ENCODE measurements around the gene RNF224.

RNF224 gene

DNA sequence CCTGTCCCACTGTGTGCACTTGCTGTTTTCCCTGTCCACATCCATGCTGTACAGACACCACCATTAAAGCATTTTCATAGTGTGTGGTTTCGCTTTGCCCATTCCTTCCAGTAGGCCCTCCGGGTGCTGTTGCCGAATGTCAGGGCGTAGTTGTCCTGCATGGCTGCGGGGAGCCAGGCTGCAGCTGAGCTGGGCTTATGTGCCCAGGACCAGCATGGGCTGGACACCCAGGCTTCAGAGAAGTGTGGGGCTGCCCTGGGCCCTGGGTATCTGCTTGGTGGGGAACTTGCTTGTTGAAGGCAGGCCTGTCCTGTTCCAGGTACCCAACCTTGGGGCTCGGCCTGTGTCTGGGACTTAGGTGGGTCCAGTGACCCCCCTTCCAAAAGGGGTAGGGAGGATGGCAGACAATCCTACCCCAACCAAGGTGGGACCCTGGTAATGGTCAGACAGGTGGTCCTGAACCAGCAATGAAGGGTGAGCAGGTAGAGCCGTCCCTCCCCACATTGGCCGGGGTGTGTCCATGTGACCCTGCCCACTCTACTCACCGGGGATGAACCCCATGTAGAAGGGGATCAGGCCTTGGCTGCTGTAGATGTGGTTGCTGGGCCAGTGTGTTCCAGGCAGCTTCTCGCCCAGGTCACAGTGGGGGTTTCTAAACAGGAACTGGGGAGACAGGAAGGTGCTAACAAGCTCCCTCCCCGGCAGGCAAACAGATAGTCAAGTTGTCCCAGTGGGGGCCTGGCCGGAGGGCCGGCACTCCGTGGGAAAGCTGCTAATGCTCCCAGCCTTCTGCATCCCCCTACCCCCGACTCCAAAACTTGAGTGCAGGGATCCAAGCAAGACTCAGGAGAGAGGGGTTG is 16.6 kb downstream of the RNF224 start:
- Histone ChIP-seq H3K4me3 (ENCODE audit: low read length in 2 of 2) (no peak overlapping the region), H3K4me1 (ENCODE audit: control insufficient read depth, insufficient read depth, low read length) (peaks cover 31% of the 10 kb centered on the region), H3K27me3 (ENCODE audit: control insufficient read depth in 1 of 2, insufficient read depth in 2 of 2, low read length in 2 of 2) (no peaks in the 10 kb centered on the region), H3K36me3 (ENCODE audit: control insufficient read depth in 2 of 2, insufficient read depth in 2 of 2, low read length in 2 of 2) (peaks cover 10 to 16% of the 10 kb centered on the region in 2 donors), H3K9ac (ENCODE audit: low read length in 2 of 2) (peak overlapping the region in 1 of 2 donors; percentile 21), H3K9me3 (ENCODE audit: control insufficient read depth in 2 of 2, low read length in 2 of 2) (no peaks in the 10 kb centered on the region), H3K27ac (ENCODE audit: low read length) (no peak overlapping the region)

DNA sequence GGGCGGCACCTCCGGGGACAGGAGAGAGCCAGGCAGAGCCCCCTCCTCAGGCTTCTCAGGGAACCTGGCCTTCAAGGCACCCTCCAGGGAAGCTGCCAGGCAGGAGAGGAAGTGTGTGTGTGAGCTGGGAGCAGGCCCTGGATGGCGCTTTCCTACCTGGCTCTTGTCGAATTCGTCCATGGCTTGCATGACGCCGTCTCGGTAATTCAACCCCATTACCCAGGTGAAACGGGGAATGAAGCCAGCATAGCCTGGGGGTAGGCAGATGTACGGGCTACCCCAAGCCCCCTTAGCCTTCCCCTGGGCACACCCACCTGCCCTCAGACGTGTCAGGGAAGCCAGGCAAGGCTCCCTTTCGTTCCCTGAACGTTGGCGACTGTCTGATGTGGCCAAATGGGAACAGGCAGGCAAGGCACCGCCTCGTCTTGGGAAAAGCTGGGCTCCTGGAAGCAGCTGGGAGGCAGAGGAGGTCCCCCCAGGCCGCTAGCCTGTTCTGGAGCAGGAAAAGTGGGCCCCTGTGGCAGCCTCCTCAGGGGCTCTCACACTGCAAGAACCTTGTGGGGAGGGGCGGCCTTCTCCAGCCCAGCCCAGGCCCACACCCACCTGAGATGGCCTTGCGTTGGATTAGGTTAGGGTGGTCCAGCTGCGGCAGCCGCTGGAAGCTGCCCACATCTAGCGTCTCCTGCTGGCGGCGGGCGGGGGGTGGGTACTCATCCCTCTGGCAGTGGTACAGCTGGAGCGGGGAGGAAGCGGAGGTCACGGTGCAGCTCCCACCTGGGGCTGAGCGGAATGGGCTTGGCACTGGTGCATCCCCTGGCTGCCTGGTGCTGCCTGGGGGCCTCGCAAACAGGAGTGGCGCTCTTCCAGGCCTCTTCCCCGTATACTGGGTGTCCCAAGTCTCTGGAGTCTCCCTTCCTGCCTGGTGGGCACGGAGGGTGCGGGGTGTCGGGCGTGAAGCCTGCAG is 17.5 kb downstream of the RNF224 start:
- H3K9ac ChIP-seq (ENCODE audit: low read length in 2 of 2) = no peak overlapping the region
- no peaks in the 10 kb centered on the region for H3K27me3 ChIP-seq (ENCODE audit: control insufficient read depth in 1 of 2, insufficient read depth in 2 of 2, low read length in 2 of 2)
- peaks cover 10 to 16% of the 10 kb centered on the region in 2 donors for H3K36me3 ChIP-seq (ENCODE audit: control insufficient read depth in 2 of 2, insufficient read depth in 2 of 2, low read length in 2 of 2)
- no peak overlapping the region for H3K27ac ChIP-seq (ENCODE audit: low read length)
- H3K4me3 ChIP-seq (ENCODE audit: low read length in 2 of 2) = no peak overlapping the region
- H3K9me3 ChIP-seq (ENCODE audit: control insufficient read depth in 2 of 2, low read length in 2 of 2) = no peaks in the 10 kb centered on the region
- H3K4me1 ChIP-seq (ENCODE audit: control insufficient read depth, insufficient read depth, low read length) = peaks cover 29% of the 10 kb centered on the region

DNA sequence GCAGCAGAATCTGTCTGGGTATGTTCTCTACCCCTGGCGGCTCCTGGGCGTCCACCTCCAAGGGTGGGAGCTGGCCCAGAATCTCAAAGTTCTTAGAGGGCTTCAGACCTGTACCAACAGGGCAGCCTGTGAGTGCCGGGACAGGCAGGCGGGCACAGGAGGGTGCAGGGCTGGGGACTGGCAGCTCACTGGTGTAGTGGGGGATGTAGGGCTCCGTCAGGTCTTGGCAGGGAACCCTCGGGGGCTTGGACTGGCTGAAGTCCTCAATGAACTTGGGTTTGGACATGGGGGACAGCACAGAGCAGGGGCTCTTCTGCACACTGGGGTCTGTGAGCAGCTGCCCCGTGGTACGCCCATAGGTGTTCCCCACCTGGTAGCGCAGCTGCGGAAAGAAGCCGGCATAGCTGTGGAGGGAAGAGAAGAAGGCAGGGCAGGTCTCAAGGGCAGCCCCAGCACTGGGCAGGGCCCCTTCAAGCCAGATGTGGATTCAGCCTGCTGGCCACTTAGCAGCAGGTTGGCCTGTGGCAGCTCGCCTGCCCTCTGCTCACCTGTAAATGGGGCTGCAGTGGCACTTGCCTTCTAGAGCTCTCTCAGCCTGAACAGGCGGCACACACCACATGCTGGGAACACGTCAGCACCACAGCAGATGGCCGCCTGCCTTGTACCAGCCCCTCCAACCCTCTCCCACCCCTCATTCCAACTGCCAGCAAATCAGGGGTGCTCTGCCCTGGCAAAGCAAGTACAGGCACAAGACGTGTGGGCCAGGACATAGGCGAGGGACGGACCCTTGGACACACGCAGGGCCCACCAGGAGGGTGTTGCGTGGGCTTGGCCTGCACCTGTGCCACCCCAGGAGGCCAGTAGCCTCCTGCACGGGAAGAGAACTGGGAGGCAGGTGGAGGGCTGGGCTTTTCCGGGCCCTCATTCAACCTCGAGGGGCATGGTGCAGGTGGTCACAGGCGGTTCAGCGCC is 18.4 kb downstream of the RNF224 start:
- Histone ChIP-seq H3K4me3 (ENCODE audit: low read length in 2 of 2) (no peak overlapping the region), H3K27ac (ENCODE audit: low read length) (no peak overlapping the region), H3K9me3 (ENCODE audit: control insufficient read depth in 2 of 2, low read length in 2 of 2) (no peaks in the 10 kb centered on the region), H3K9ac (ENCODE audit: low read length in 2 of 2) (no peak overlapping the region), H3K36me3 (ENCODE audit: control insufficient read depth in 2 of 2, insufficient read depth in 2 of 2, low read length in 2 of 2) (peaks cover 10 to 16% of the 10 kb centered on the region in 2 donors), H3K27me3 (ENCODE audit: control insufficient read depth in 1 of 2, insufficient read depth in 2 of 2, low read length in 2 of 2) (peaks cover 0 to 2% of the 10 kb centered on the region in 2 donors), H3K4me1 (ENCODE audit: control insufficient read depth, insufficient read depth, low read length) (peaks cover 25% of the 10 kb centered on the region)

DNA sequence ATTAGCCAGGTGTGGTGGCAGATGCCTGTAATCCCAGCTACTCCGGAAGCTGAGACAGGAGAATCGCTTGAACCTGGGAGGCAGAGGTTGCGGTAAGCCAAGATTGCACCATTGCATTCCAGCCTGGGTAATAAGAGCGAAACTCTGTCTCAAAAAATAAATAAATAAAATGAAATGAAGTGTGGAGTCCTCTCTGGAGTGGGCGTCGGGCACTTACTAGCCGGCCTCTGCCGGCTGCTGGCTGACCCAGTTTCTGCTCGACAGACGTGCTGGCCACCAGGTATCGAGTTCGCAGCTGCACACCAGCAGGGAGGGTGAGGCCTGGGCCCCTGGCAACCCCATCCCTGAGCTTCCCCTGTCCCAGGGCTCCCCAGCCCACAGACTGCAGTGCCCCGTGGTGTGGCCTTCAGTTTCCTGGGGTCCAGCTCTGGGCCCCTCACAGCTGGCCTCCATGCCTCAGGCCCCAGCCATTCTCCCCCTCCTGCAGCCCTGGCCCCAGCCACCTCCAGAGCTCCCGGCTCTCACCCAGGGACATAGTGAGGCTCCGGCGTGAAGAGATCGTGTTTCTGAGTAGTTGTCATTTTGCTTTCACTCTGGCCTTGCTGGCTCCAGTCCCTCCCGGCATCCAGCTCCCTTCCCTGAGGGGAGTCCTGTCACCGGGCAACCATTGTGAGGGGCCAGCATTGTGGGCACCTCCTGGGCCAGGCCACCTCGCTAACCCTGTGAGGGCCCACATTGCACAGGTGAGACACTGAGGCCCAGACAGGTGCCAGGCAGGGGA is 20.0 kb downstream of the RNF224 start:
- Histone ChIP-seq H3K27me3 (ENCODE audit: control insufficient read depth in 1 of 2, insufficient read depth in 2 of 2, low read length in 2 of 2) (peaks cover 0 to 4% of the 10 kb centered on the region in 2 donors), H3K27ac (ENCODE audit: low read length) (no peak overlapping the region), H3K4me1 (ENCODE audit: control insufficient read depth, insufficient read depth, low read length) (peaks cover 17% of the 10 kb centered on the region), H3K9ac (ENCODE audit: low read length in 2 of 2) (no peak overlapping the region), H3K4me3 (ENCODE audit: low read length in 2 of 2) (no peak overlapping the region), H3K36me3 (ENCODE audit: control insufficient read depth in 2 of 2, insufficient read depth in 2 of 2, low read length in 2 of 2) (peaks cover 10 to 12% of the 10 kb centered on the region in 2 donors), H3K9me3 (ENCODE audit: control insufficient read depth in 2 of 2, low read length in 2 of 2) (no peaks in the 10 kb centered on the region)

DNA sequence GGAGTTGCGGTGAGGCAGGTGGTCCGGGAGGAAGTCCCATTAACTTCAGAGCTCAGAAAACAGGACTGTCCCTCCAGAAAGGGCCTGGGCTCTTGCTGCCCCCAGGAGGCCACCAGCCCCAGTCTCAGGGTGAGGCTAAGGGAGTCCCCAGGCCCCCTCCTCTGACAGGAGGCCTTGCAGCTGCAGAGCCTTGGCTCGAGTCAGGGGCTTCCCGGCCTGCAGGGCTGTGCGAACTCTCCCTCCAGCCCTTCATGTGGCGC is 20.5 kb downstream of the RNF224 start:
- H3K4me1 ChIP-seq (ENCODE audit: control insufficient read depth, insufficient read depth, low read length) = peaks cover 12% of the 10 kb centered on the region
- no peak overlapping the region for H3K4me3 ChIP-seq (ENCODE audit: low read length in 2 of 2)
- no peak overlapping the region for H3K27ac ChIP-seq (ENCODE audit: low read length)
- H3K9ac ChIP-seq (ENCODE audit: low read length in 2 of 2) = no peak overlapping the region
- peaks cover 6 to 7% of the 10 kb centered on the region in 2 donors for H3K36me3 ChIP-seq (ENCODE audit: control insufficient read depth in 2 of 2, insufficient read depth in 2 of 2, low read length in 2 of 2)
- H3K27me3 ChIP-seq (ENCODE audit: control insufficient read depth in 1 of 2, insufficient read depth in 2 of 2, low read length in 2 of 2) = peaks cover 0 to 4% of the 10 kb centered on the region in 2 donors
- no peaks in the 10 kb centered on the region for H3K9me3 ChIP-seq (ENCODE audit: control insufficient read depth in 2 of 2, low read length in 2 of 2)

DNA sequence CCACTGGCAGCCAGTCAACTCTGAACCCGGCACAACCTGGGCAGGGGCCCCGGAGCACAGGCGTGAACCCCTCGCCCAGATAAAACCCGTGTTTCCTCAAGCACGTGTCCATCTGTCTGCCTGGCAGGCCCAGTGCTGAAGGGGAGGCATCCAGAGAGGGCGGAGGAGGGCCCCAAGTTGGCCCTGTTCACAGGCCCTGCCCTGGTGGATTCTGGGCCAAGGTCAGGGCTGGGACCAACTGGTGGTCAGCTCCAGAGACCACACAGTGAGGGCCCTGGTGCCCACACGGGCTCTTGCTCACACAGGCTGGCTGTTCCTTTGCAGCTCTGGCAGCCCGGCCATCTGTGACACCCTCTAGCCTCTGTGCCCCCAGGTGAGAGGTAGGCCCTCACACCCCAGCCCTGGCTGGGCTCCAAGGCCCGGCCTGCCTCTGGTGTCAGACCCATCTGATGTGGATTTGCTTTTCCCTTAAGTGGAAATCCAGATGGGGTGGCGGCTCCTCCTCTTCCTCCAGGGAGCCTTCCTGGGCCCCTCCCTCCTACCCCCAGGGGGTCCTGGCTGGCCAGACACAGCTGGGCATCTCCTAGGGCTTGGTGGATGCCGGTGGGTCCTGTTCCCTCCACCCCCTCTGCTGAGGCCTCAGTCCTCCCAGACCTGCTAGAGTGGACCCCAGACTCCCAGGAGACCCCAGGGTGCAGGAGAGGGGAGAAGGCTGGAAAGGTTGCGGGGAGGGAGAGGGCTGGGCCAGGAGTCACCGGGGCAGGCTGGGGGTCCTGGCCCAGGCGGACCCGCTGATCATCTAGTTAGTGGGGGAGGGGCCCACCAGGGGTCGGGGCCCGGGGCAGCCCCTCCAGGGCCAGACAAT is 23.3 kb downstream of the RNF224 start:
- Histone ChIP-seq H3K4me3 (ENCODE audit: low read length in 2 of 2) (no peak overlapping the region), H3K27ac (ENCODE audit: low read length) (no peak overlapping the region), H3K36me3 (ENCODE audit: control insufficient read depth in 2 of 2, insufficient read depth in 2 of 2, low read length in 2 of 2) (no peaks in the 10 kb centered on the region), H3K4me1 (ENCODE audit: control insufficient read depth, insufficient read depth, low read length) (peaks cover 13% of the 10 kb centered on the region), H3K9ac (ENCODE audit: low read length in 2 of 2) (no peak overlapping the region), H3K9me3 (ENCODE audit: control insufficient read depth in 2 of 2, low read length in 2 of 2) (no peaks in the 10 kb centered on the region), H3K27me3 (ENCODE audit: control insufficient read depth in 1 of 2, insufficient read depth in 2 of 2, low read length in 2 of 2) (peaks cover 0 to 4% of the 10 kb centered on the region in 2 donors)

DNA sequence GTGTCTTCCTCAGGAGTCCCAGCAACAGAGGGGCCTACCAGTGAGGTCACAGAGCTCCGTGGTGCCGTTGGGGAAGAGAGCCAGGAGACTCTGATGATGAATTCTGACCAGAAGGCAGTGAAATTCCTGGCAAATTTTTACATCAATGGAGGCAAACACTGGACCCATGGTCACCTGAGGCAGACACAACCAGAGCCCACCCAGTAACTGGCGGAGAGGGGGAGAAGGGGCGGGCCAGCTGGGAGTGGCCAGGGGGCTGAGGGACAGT is 23.8 kb downstream of the RNF224 start, which contains the start of gene STPG3:
Gene STPG3, plus strand, starts transcription at position 93 of the 268 bp plus-strand sequence. Its CDS starts 1 bp downstream, at position 94.
- no peak within 1 kb of the TSS for H3K27ac ChIP-seq (ENCODE audit: low read length)
- peaks cover 19% of the 10 kb centered on the region for H3K4me1 ChIP-seq (ENCODE audit: control insufficient read depth, insufficient read depth, low read length)
- H3K36me3 ChIP-seq (ENCODE audit: control insufficient read depth in 2 of 2, insufficient read depth in 2 of 2, low read length in 2 of 2) = no peaks in the 10 kb centered on the region
- H3K27me3 ChIP-seq (ENCODE audit: control insufficient read depth in 1 of 2, insufficient read depth in 2 of 2, low read length in 2 of 2) = peaks cover 0 to 4% of the 10 kb centered on the region in 2 donors
- H3K9me3 ChIP-seq (ENCODE audit: control insufficient read depth in 2 of 2, low read length in 2 of 2) = no peaks in the 10 kb centered on the region
- no peak within 1 kb of the TSS for H3K4me3 ChIP-seq (ENCODE audit: low read length in 2 of 2)
- H3K9ac ChIP-seq (ENCODE audit: low read length in 2 of 2) = no peak within 1 kb of the TSS

DNA sequence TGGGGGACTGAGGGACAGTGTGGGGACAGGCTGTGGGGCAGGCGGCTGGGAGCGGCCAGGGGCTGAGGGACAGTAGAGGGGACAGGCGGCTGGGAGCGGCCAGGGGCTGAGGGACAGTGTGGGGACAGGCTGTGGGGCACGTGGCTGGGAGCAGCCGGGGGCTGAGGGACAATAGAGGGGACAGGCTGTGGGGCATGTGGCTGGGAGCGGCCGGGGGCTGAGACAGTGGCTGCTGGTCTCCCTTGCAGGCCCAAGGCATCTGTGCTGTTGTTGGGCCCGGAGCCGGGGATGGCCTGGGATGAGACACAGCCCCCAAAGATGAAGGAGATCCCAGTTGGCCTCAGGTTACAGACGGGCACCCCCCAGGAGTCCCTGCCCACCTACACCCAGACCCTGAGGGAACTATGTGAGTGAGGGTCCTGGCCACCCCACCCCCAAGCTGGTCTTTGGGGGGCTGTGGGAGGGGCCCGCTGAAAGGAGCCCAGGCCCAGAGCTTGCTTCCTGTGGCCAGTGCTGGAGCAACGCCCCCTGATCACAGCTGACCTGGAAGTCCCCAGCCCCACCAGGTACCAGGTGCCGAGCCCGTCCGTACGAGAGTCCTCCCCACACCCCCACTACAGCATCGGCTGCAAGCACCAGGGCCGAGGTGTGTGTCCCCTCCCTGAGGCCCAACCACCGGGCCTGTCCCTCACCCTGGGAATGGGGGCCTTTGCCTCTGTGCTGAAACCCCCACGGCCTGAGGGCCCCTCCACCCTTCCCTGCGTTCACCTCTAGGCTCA is 24.4 kb downstream of the RNF224 start:
- Histone ChIP-seq H3K27ac (ENCODE audit: low read length) (no peak overlapping the region), H3K4me3 (ENCODE audit: low read length in 2 of 2) (no peak overlapping the region), H3K27me3 (ENCODE audit: control insufficient read depth in 1 of 2, insufficient read depth in 2 of 2, low read length in 2 of 2) (peaks cover 0 to 4% of the 10 kb centered on the region in 2 donors), H3K36me3 (ENCODE audit: control insufficient read depth in 2 of 2, insufficient read depth in 2 of 2, low read length in 2 of 2) (peaks cover 0 to under 1% of the 10 kb centered on the region in 2 donors), H3K4me1 (ENCODE audit: control insufficient read depth, insufficient read depth, low read length) (peaks cover 24% of the 10 kb centered on the region), H3K9ac (ENCODE audit: low read length in 2 of 2) (no peak overlapping the region), H3K9me3 (ENCODE audit: control insufficient read depth in 2 of 2, low read length in 2 of 2) (no peaks in the 10 kb centered on the region)
